ENCODE results near the gene MT1H.

DNA sequence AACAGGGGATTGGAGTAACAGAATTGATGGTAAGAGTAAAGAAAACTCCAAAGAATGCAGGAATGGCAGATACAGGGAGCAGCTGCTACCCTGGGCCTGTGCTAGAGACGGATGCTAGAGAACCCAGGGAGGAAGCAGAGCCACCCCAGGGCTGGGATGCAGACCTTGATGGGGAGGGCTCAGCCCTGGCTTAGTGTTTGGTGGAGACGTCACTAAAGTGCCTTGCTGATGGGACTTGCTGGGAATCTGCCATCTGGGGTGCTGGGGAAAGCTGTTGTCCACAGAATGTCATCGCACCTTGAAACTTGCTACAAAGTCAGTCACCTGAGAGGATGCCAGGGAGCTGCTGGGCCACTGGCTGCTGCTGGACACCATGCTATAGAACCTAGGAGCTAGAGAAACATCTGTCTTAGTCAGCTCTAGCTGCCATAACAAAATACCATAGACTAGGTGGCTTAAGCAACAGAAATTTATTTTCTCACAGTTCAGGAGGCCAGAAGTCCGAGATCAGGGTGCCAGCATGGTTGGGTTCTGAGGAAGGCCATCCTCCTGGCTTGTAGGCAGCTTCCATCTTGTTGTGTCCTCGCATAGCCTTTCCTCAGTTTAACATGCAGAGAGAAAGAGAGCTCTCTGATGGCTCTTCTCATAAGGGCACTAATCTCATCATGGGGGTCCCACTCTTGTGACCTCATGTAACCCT is 28.0 kb downstream of the MT1H start:
- TF ChIP-seq, protein P1, sequence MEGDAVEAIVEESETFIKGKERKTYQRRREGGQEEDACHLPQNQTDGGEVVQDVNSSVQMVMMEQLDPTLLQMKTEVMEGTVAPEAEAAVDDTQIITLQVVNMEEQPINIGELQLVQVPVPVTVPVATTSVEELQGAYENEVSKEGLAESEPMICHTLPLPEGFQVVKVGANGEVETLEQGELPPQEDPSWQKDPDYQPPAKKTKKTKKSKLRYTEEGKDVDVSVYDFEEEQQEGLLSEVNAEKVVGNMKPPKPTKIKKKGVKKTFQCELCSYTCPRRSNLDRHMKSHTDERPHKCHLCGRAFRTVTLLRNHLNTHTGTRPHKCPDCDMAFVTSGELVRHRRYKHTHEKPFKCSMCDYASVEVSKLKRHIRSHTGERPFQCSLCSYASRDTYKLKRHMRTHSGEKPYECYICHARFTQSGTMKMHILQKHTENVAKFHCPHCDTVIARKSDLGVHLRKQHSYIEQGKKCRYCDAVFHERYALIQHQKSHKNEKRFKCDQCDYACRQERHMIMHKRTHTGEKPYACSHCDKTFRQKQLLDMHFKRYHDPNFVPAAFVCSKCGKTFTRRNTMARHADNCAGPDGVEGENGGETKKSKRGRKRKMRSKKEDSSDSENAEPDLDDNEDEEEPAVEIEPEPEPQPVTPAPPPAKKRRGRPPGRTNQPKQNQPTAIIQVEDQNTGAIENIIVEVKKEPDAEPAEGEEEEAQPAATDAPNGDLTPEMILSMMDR (conservative IDR thresholded peaks at IDR 0.05): no peak
- TF ChIP-seq EZH2 (IDR thresholded peaks at IDR 0.05; ENCODE audit: low read depth): no peak

Data from PC-9 (cell line).